Chondrocyte (in vitro differentiated cells): ENCODE results near the gene HES2. TPM values are rescaled to one million over a fixed set of nuclear protein-coding genes. Genes with fewer than 3 reads are reported as not detected.

ENCODE experiments used
- DNase-seq: peaks from one replicate; pipeline ENCODE4 v3.0.0; 2021; ENCODE audit warnings: mixed read lengths, low spot score
- H3K27ac Mint-ChIP-seq: one replicate; pipeline ENCODE4 v1.8.0; 2021; ENCODE audit warnings: mild to moderate bottlenecking, moderate library complexity, mixed read lengths; ENCODE audit not compliant: unreplicated experiment
- H3K27me3 Mint-ChIP-seq: 2 replicates; pipeline ENCODE4 v1.8.0; 2021; ENCODE audit warnings: low read depth, mixed read lengths
- H3K36me3 Mint-ChIP-seq: 2 replicates; pipeline ENCODE4 v1.8.0; 2021; ENCODE audit warnings: low read depth, mixed read lengths
- H3K4me1 Mint-ChIP-seq: 2 replicates; pipeline ENCODE4 v1.8.0; 2021; ENCODE audit warnings: low read depth, mild to moderate bottlenecking, mixed read lengths
- H3K4me3 Mint-ChIP-seq: one replicate; pipeline ENCODE4 v1.8.0; 2021; ENCODE audit warnings: mild to moderate bottlenecking, moderate library complexity, mixed read lengths; ENCODE audit not compliant: unreplicated experiment
- H3K9me3 Mint-ChIP-seq: 2 replicates; pipeline ENCODE4 v1.8.0; 2021; ENCODE audit warnings: low read depth, mixed read lengths
- total RNA-seq: library from RNA; stranded (reverse); gene quantifications from 3 replicates; pipeline ENCODE4 v1.2.1, GENCODE V29; 2021
- TF ChIP-seq, protein P1 (sequence below): fragments of 200-600 bp; sonication (generic); IDR thresholded peaks from 2 replicates; pipeline ENCODE4 v1.5.0; 2021; ENCODE audit warnings: antibody characterized with exemption, mild to moderate bottlenecking, moderate library complexity

Gene HES2
- total RNA-seq, 1 donor from 2014 or later: 0.15 TPM

DNA sequence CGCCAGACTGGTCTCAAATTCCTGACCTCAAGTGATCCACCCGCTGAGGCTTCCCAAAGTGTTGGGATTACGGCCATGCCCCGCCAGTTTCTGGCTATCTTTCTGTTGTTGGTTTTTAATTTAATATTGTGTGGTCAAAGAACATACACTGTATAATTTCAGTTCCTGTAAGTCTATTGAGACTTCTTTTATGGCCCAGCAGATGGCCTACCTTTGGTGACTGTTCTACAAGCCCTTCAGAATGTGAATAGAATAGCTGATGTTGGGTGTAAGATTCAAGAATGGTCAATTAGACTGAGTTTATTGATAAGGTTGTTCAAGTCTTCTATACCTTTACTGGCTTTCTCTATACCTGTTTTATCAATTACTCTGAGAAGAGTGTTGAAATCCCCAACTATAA lies 10.7 kb downstream of the HES2 start:
- Mint-ChIP-seq H3K36me3 (no peaks in the 10 kb centered on the region), H3K4me1 (no peaks in the 10 kb centered on the region), H3K9me3 (no peaks in the 10 kb centered on the region), H3K27ac (no peak overlapping the region), H3K27me3 (peaks cover 19% of the 10 kb centered on the region), H3K4me3 (no peak overlapping the region)
- TF ChIP-seq, protein P1, sequence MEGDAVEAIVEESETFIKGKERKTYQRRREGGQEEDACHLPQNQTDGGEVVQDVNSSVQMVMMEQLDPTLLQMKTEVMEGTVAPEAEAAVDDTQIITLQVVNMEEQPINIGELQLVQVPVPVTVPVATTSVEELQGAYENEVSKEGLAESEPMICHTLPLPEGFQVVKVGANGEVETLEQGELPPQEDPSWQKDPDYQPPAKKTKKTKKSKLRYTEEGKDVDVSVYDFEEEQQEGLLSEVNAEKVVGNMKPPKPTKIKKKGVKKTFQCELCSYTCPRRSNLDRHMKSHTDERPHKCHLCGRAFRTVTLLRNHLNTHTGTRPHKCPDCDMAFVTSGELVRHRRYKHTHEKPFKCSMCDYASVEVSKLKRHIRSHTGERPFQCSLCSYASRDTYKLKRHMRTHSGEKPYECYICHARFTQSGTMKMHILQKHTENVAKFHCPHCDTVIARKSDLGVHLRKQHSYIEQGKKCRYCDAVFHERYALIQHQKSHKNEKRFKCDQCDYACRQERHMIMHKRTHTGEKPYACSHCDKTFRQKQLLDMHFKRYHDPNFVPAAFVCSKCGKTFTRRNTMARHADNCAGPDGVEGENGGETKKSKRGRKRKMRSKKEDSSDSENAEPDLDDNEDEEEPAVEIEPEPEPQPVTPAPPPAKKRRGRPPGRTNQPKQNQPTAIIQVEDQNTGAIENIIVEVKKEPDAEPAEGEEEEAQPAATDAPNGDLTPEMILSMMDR: no peak
- DNase-seq: no peak

DNA sequence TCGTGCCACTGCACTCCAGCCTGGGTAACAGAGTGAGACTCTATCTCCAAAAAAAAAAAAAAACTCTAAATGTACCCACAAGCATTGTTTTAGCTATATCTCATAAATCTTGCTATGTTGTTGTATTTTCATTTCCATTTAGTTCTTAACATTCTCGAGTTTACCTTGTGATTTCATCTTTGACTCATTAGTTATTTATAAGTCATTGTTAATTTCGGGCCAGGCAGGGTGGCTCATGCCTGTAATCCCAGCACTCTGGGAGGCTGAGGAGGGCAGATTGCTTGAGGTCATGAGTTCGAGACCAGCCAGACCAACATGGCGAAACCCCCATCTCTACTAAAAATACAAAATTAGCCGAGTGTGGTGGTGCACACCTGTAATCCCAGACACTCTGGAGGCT lies 11.7 kb downstream of the HES2 start:
- H3K27ac Mint-ChIP-seq: no peak overlapping the region
- no peaks in the 10 kb centered on the region for H3K4me1 Mint-ChIP-seq
- DNase-seq: no peak
- H3K36me3 Mint-ChIP-seq: no peaks in the 10 kb centered on the region
- H3K4me3 Mint-ChIP-seq: no peak overlapping the region
- TF ChIP-seq, protein P1: no peak
- no peaks in the 10 kb centered on the region for H3K9me3 Mint-ChIP-seq
- peaks cover 19% of the 10 kb centered on the region for H3K27me3 Mint-ChIP-seq

DNA sequence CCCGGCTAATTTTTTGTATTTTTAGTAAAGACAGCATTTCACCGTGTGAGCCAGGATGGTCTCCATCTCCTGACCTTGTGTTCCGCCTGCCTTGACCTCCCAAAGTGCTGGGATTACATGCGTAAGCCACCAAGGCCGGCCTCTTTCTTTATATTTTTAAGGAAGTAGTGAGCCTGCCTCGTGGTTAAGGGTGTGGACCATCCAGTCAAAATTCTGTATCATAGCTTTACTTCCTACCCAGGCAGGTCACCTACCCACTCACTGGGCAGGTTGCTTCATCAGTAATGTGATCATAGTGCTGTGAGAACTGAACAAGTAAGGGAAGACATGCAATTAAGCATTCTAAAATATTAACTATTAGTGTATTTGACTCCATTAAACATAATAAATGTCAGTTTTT lies 18.0 kb downstream of the HES2 start:
- H3K27ac Mint-ChIP-seq: no peak overlapping the region
- peaks cover 4% of the 10 kb centered on the region for H3K27me3 Mint-ChIP-seq
- H3K36me3 Mint-ChIP-seq: no peaks in the 10 kb centered on the region
- no peaks in the 10 kb centered on the region for H3K9me3 Mint-ChIP-seq
- TF ChIP-seq, protein P1: no peak
- no peak overlapping the region for H3K4me3 Mint-ChIP-seq
- DNase-seq: no peak
- no peaks in the 10 kb centered on the region for H3K4me1 Mint-ChIP-seq

DNA sequence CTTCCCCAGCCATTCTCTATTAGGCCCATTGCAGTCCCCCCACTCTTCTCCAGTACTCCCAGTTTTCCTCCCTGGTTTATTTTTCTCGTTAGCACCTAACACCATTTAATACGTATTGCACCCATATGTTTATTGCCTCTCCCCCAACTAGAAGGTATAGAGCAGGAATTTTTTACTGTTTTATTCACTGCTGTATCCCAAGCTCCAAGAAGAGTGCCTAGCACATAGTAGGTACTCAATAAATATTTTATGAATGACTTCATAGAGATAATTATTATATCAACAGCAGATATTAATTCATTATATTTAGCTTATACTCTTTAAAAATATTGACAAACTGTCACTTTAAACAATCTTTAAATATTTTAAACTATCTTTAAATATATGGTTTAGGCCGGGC lies 20.4 kb downstream of the HES2 start:
- peaks cover 4% of the 10 kb centered on the region for H3K27me3 Mint-ChIP-seq
- H3K36me3 Mint-ChIP-seq: no peaks in the 10 kb centered on the region
- H3K4me3 Mint-ChIP-seq: no peak overlapping the region
- no peaks in the 10 kb centered on the region for H3K9me3 Mint-ChIP-seq
- peaks cover under 1% of the 10 kb centered on the region for H3K4me1 Mint-ChIP-seq
- no peak overlapping the region for H3K27ac Mint-ChIP-seq
- TF ChIP-seq, protein P1: no peak
- DNase-seq: no peak

DNA sequence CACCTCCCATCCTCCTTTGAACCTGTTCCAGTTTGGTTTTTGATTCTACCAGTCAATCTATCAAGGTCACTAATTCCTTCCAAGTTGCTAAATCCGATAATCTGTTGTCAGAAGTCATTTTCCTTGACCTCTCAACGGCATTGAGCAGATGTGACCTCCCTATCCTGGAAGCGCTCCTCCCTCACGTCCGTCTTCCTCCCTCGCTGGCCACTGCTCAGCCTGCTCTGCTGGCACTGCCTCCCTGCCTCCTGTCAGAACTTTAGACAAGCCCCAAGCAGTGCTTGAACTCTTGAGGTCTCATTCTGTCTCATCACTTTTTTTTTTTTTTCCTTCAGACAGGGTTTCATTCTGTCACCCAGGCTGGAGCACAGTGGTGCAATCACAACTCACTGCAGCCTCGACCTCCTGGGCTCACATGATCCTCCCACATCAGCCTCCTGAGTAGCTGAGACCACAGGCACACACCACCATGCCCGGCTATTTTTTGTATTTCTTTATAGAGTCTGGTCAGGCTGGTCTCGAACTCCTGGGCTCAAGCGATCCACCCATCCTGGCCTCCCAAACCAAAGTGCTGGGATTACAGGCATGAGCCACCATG lies 21.8 kb downstream of the HES2 start:
- H3K4me3 Mint-ChIP-seq: no peak overlapping the region
- H3K36me3 Mint-ChIP-seq: no peaks in the 10 kb centered on the region
- no peaks in the 10 kb centered on the region for H3K9me3 Mint-ChIP-seq
- TF ChIP-seq, protein P1: no peak
- peaks cover 6% of the 10 kb centered on the region for H3K4me1 Mint-ChIP-seq
- no peak overlapping the region for H3K27ac Mint-ChIP-seq
- peaks cover 4% of the 10 kb centered on the region for H3K27me3 Mint-ChIP-seq
- no peak for DNase-seq
